Fibroblast of lung (primary cell): Measurements from ENCODE around the gene CDC25C.

Experiments
- CTCF ChIP-seq, 2 donors: IDR thresholded peaks in 1 of 2; conservative IDR thresholded peaks in 1 of 2; 1 replicate in 1 of 2; 2 replicates in 1 of 2; pipeline ENCODE4 v1.5.1; 2011 to 2012; ENCODE audit warnings: low read length in 2 of 2, control low read depth in 1 of 2, inconsistent platforms in 1 of 2, low read depth in 1 of 2, mild to moderate bottlenecking in 1 of 2
- EZH2 ChIP-seq: IDR thresholded peaks from 2 replicates; pipeline ENCODE4 v1.5.1; 2012; ENCODE audit warnings: low read length, control low read depth, mild to moderate bottlenecking; ENCODE audit errors: missing control alignments

- TF ChIP-seq CTCF (conservative IDR thresholded peaks at IDR 0.05 in 1 of 2, IDR thresholded peaks at IDR 0.05 in 1 of 2; ENCODE audit: low read depth in 1 of 2, low read length in 2 of 2) (no peak), EZH2 (no peak)
Observed at GRCh38 chr5:138245717-138246116, 85.9 kb downstream of the CDC25C start.
